ENCODE measurements around the gene ZDHHC19.

DNA sequence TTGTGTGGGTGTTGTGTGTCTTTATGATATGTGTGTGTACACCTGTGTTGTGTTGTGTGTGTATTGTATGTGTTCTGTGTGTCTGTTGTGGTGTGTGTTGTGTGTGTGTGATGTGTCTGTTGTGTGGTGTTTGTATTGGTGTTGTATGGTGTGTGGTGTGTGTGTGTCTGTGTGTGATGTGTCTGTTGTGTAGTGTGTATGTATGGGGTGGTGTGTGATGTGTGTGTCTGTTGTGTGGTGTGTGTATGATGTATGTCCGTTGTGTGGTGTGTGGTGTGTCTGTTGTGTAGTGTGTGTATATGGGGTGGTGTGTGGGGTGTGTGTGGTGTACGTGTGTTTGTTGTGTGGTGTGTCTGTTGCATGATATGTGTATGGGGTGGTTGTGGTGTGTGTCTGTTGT is 46.6 kb downstream of the ZDHHC19 start:
- TF ChIP-seq, protein P1, sequence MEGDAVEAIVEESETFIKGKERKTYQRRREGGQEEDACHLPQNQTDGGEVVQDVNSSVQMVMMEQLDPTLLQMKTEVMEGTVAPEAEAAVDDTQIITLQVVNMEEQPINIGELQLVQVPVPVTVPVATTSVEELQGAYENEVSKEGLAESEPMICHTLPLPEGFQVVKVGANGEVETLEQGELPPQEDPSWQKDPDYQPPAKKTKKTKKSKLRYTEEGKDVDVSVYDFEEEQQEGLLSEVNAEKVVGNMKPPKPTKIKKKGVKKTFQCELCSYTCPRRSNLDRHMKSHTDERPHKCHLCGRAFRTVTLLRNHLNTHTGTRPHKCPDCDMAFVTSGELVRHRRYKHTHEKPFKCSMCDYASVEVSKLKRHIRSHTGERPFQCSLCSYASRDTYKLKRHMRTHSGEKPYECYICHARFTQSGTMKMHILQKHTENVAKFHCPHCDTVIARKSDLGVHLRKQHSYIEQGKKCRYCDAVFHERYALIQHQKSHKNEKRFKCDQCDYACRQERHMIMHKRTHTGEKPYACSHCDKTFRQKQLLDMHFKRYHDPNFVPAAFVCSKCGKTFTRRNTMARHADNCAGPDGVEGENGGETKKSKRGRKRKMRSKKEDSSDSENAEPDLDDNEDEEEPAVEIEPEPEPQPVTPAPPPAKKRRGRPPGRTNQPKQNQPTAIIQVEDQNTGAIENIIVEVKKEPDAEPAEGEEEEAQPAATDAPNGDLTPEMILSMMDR (IDR thresholded peaks at IDR 0.05; ENCODE audit: borderline replicate concordance, extremely low read depth, low read length, poor library complexity, severe bottlenecking), result no peak
- TF ChIP-seq EZH2 (IDR thresholded peaks at IDR 0.05; ENCODE audit: borderline replicate concordance, low read depth, low read length, severe bottlenecking), result no peak

Measured in DND-41 (cell line).